RPMI8226 (cell line): ENCODE measurements around the gene CNKSR3.

Experiments used
- DNase-seq: peaks from one replicate; pipeline ENCODE4 v3.0.0-alpha.2; 2015

CNKSR3 gene

GRCh38 chr6:154448448-154449096, 61.9 kb downstream of the CNKSR3 start:
- no peak for DNase-seq

- DNase-seq, result peak; percentile 28
Measured at GRCh38 chr6:154447954-154448353, 62.5 kb downstream of the CNKSR3 start.

GRCh38 chr6:154446984-154447383, 63.5 kb downstream of the CNKSR3 start:
- no peak for DNase-seq

GRCh38 chr6:154445417-154445816, 65.1 kb downstream of the CNKSR3 start:
- DNase-seq, result no peak

- no peak for DNase-seq
Measured at GRCh38 chr6:154441995-154442310, 68.5 kb downstream of the CNKSR3 start.

GRCh38 chr6:154440422-154441043, 70.0 kb downstream of the CNKSR3 start:
- no peak for DNase-seq

- DNase-seq, result no peak
Measured at GRCh38 chr6:154440022-154440421, 70.5 kb downstream of the CNKSR3 start.

- no peak for DNase-seq
Measured at GRCh38 chr6:154438882-154439415, 71.5 kb downstream of the CNKSR3 start.

- DNase-seq, result no peak
Measured at GRCh38 chr6:154435400-154435945, 75.0 kb downstream of the CNKSR3 start.

- no peak for DNase-seq
Measured at GRCh38 chr6:154434662-154435061, 75.8 kb downstream of the CNKSR3 start.

- DNase-seq, result no peak
Measured at GRCh38 chr6:154433477-154434241, 76.8 kb downstream of the CNKSR3 start.

- no peak for DNase-seq
Measured at GRCh38 chr6:154432533-154433476, 77.7 kb downstream of the CNKSR3 start.

GRCh38 chr6:154430481-154430919, 80.0 kb downstream of the CNKSR3 start:
- DNase-seq, result no peak

- no peak for DNase-seq
Measured at GRCh38 chr6:154429711-154430110, 80.8 kb downstream of the CNKSR3 start.

GRCh38 chr6:154428897-154429296, 81.6 kb downstream of the CNKSR3 start:
- DNase-seq, result no peak

GRCh38 chr6:154427446-154427845, 83.0 kb downstream of the CNKSR3 start:
- no peak for DNase-seq

GRCh38 chr6:154426997-154427396, 83.5 kb downstream of the CNKSR3 start:
- DNase-seq, result no peak

GRCh38 chr6:154425034-154425433, 85.5 kb downstream of the CNKSR3 start:
- no peak for DNase-seq

- no peak for DNase-seq
Measured at GRCh38 chr6:154414021-154414813, 96.3 kb downstream of the CNKSR3 start.

- no peak for DNase-seq
Measured at GRCh38 chr6:154412106-154412820, 98.2 kb downstream of the CNKSR3 start.

- DNase-seq, result no peak
Measured at GRCh38 chr6:154411076-154411475, 99.4 kb downstream of the CNKSR3 start.
